H4 (cell line): ENCODE results near the gene GDI1. TPM values are rescaled to one million over a fixed set of nuclear protein-coding genes. Genes with fewer than 3 reads are reported as not detected.
A peak's percentile ranks its signal among the peaks of the same experiment; 100 is the strongest.

ENCODE experiments used
- DNase-seq: peaks from one replicate; pipeline ENCODE4 v3.0.0-alpha.2; 2015; ENCODE audit warnings: low spot score
- total RNA-seq: library from RNA; depleted of rRNA; stranded (reverse); fragments of >200 nt; shearing (Covaris generic); gene quantifications from 2 replicates; pipeline ENCODE4 v1.2.3, GENCODE V29; 2014

Gene GDI1
- total RNA-seq, 1 experiment from 2014 or later, result 62.2 TPM

DNA sequence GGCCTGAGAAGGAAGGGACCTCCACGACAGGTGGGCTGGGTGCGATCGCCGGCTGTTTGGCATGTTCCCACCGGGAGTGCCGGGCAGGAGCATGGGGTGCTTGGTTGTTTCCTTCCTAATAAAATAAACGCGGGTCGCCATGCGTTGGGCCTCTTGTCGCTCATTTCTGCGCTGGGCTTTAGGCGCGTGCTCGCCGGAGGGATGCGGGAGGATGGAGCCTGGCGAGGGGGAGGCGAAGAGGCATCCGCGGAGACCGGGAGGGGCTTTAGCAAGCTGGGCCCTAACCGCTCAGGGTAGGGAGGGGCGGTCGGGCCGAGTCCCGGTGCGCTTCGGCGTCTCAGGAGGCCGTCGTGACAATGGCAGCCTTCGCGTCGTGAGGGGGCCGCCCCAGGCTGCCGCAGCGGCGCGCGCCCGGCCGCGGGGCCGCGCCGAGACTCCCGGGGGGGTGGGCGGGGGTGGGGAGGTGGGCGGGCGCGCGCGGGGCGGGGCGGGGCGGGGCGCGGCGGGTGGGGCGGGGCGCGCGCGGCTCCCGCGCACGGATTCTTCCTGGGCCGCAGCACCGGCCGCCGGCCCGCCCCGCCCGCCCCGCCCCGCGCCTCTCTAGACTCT, 476 bp upstream of the GDI1 start:
- DNase-seq, result no peak

DNA sequence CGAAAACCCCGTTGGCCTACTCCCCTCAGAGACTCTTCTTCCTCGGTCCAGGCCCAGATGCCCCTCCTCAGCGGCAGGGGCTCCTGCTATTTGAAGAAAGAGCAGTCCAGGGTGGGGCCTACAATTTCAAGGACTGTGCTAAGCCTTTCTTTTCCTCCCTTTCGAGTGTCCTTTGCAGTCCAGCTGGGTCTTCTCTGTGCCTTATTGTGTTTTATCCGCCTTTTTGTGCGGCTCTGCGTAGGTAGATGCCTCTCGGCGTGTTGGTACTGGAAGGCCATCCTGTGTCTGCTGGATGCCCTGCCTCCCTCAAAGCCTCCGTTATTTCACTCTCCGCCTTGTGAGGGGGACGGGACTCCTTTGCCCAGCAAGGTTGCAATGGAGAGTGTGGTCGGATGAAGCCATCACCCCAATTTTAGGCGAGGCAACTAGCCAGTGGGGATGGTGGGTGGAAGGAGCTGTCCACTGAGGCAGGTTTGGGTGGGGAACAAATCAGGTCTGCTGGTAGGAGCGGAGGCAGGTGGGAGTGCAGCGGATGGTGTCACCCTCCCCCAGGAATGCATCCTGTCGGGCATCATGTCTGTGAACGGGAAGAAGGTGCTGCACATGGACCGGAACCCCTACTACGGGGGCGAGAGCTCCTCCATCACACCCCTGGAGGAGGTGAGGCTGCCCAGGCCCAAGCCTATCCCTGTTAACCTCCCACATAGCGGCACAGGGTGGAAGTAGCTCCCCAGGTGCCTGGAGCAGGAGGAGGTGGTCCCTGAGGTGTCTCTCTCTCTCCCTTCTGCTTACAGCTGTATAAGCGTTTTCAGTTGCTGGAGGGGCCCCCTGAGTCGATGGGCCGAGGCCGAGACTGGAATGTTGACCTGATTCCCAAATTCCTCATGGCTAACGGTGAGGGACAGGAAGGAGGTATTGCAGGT, 1.3 kb downstream of the GDI1 start:
- no peak for DNase-seq

- no peak for DNase-seq
Measured at GRCh38 chrX:154439841-154440240, 2.9 kb downstream of the GDI1 start.

DNA sequence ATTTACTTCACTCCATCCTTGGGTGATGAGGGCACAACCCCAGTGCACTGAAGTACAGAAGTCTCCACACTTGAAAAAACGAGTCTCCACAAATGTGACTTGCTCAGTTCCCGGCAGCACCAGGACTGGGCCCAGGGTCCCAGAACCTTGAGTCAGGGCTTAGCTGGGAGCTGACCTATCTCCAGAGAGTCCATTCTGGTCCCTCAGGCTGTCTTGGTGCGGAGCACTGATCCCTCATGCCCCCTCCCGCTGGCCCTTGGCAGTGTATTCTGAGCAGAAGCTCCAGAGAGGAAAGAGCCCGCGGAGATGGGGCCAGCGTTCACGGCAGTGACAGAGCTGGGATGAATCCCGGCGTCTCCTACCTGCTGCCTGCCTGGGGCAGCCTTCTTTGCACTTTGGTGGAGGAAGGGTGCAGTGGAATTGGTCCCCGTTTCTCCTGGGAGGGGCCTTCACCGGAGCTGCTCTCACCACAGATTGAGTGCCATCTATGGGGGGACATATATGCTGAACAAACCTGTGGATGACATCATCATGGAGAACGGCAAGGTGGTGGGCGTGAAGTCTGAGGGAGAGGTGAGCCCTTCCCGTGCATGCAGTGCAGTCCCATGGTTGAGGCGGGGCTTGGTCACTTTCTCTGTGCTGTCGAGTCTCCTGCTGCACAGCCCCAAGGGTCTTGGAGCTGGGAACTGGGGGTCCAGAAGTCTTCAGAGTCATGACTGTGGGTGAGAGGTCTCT, 3.8 kb downstream of the GDI1 start:
- DNase-seq, result no peak

DNA sequence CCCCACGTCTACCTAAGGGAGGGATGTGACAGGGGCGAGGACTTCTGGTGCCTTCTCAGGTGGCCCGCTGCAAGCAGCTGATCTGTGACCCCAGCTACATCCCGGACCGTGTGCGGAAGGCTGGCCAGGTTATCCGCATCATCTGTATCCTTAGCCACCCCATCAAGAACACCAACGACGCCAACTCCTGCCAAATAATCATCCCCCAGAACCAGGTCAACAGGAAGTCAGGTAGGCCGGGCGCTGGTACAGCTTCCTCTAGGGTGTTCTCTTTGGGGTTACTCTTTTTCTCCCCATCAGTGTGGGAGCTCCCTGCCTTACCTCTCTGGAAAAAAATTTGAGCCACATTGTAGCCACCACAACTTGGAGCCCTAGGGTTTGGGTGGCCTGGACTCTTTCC, 4.6 kb downstream of the GDI1 start:
- no peak for DNase-seq

DNA sequence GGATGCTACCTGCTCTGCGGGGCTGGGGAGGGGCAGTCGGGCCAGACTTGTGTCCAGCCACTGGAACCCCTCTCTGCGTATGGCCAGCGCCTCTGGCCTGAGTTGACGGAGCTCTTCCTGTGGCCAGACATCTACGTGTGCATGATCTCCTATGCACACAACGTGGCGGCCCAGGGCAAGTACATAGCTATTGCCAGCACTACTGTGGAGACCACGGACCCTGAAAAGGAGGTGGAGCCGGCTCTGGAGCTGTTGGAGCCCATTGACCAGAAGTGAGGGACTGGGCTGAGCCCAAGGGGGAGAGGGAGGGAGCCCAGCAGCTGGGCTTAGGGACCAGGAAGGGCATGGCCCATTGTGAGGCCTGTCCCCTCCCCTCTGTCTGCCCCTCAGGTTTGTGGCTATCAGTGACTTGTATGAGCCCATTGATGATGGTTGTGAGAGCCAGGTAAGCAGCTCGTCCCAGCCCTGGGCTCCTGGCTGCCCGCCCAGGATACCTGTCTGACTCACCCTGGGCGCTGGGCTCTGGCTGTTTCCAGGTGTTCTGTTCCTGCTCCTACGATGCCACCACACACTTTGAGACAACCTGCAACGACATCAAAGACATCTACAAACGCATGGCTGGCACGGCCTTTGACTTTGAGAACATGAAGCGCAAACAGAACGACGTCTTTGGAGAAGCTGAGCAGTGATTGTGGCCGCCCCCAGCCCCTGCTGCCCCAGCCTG, 5.2 kb downstream of the GDI1 start:
- DNase-seq, result no peak

- no peak for DNase-seq
Measured at GRCh38 chrX:154443479-154443910, 6.5 kb downstream of the GDI1 start.

- DNase-seq, result peak; percentile 52
Measured at GRCh38 chrX:154443992-154444754, 7.2 kb downstream of the GDI1 start, which contains the start of gene FAM50A. FAM50A (plus strand) TSS chrX:154444141; CDS start chrX:154444236, 95 bp downstream.

DNA sequence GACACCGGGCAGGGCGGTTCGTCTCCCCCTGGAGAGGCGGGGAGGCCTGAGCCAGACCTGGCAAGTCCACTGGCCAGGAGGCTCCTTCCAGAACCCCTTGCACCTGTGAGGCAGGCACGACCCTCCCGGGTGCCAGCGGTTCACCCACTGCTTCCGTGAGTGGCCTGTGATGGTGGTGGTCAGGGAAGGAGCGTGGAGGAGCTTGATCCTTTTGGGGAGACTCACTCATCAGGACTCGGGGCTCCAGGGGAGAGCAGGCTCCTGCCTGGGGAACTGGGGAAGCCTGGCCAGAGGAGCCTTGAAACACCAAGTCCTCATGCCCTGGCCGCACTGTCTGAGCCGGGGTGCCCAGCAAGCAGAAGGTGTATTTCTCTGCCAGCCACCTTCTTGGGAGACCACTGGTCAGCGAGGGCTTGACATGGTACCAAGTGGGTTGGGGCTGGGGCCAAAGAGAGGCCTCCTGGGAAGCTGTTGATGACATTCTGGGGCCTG, 7.8 kb downstream of the GDI1 start:
- DNase-seq, result no peak

DNA sequence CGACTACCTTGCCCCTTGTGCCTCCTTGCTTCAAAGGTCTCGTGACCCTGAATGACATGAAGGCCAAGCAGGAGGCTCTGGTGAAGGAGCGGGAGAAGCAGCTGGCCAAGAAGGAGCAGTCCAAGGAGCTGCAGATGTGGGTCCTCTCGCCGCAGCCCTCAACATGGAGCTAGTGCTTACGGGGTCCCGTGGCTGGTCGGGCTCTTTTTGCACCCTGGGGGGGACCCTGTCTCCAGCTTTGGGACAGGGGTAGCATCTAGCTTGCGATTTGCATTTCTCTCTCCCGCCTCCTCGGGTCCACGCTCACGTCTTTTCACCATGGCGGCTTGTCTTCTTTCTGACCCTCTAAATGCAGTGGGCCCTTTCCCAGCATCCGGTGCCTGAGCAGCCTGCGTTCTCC, 8.8 kb downstream of the GDI1 start:
- no peak for DNase-seq

- no peak for DNase-seq
Measured at GRCh38 chrX:154446430-154446829, 9.5 kb downstream of the GDI1 start.

GRCh38 chrX:154448484-154448883, 11.5 kb downstream of the GDI1 start:
- DNase-seq, result no peak

GRCh38 chrX:154449618-154450017, 12.7 kb downstream of the GDI1 start:
- no peak for DNase-seq

GRCh38 chrX:154450312-154450711, 13.4 kb downstream of the GDI1 start:
- no peak for DNase-seq

DNA sequence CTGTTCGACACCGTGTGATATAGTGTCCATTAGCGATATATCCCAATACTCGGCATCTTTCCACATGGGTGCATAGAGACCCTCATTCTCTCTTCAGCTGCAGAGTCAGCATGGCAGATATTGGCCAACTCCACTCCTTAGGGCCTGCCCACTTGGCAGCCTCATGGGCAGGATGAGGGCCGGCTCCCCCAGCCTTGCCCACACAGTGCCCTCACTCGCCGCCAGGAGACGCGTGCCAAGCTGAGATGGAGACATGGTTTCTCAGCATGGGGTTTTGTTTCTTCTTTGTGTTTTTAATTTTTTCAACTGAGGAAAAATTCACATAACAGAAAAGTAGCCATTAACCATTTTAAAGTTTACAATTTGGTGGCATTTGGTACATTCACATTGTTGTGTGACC, 15.9 kb downstream of the GDI1 start:
- DNase-seq, result no peak

- DNase-seq, result no peak
Measured at GRCh38 chrX:154457491-154458115, 20.6 kb downstream of the GDI1 start.

DNA sequence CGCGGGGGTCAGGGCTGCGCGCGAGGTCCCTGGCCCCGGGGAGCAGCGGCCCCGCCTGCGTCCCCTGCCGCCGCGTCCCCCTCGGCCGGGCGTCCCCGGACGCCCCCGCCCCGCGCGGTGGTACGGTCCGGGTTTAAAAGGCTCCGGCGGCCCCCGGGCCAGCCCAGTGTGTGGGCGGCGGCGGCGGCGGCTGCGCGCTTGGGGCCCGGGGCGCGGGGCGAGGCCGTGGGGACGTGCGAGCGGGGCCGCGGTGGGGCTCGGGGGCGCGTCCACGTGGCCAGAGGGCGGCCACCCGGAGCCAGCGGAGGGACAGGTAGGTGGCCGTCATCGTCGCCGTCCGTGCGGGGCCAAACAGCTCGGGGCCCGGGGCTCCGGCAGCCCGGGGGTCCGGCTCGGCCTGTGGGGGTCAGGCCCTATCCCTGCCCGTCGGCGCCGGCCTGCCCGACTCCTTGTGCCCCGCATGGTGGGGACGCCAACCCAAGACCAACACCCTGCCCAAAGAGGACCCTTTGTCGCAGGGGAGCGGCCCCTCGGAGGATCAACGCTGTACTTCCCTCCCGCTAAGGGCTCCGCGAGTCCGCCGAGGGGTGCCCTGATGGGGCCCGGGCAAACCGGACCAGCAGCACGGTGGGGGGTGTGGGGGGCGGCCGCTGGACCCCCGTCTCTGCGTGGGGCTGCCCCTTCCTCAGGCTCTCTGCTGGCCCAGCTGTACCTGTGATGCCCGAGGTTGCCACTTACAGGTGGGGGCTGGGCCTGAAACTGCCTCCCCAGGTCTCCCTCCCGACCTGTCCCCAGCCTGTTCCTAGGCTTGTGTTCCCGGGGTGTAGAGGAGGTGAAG, 21.4 kb downstream of the GDI1 start, which contains the start of gene PLXNA3:
Gene PLXNA3, plus strand, starts transcription at position 166 of the 838 bp plus-strand sequence. CDS start 1,903 bp downstream, outside the sequence.
- no peak for DNase-seq

- DNase-seq, result peak; percentile 40
Measured at GRCh38 chrX:154458954-154459778, 22.2 kb downstream of the GDI1 start.
